GM19043 (cell line): Measurements from ENCODE around the gene DES.
"Not testable (repeated sequence)": the region's sequence is repeated elsewhere in the genome, so short reads cannot be mapped to it uniquely, and the experiment has no call there.

Source experiments
- ATAC-seq: cut with Tn5 transposase; IDR thresholded peaks from one replicate; pipeline ENCODE4 v1.9.1; 2021; ENCODE audit warnings: low read depth; ENCODE audit not compliant: unreplicated experiment

Gene DES

DNA sequence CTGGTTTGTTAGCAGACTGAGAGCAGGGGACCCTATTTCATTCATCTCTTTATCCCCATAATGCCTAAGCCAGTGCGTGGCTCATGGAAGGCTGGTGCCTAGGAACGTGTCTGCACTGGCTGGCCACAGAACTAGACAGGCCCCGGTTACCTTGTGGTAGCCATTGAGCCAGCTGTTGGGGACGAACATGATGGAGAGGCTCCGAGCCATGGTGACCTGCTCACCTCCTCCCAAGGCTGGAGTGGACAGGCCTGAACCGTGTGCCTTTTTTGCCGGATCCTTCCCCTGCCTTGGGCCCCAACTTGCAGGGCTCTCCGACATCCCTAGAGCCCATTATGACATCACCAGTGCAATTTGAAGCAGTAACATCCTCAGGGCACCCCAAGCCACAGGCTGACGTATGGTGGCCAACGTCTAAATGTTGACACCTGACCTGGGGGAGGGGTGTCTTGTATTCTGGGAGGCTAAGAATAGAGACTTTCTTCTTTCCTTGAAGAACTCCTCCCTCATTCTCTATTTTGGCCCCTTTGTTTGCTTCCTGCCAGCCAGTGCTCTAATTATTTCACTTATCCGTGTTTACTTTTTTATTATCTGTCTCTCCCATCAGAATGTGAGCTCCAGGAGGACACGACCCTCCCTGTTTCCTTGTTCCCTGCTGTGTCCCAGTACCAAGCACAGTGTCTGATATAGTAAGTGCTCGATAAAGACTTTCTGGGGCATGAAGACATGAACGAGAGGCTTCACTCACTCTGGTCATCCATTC, 18.3 kb upstream of the DES start:
- ATAC-seq = no peak

- no peak for ATAC-seq
Observed at GRCh38 chr2:219400562-219400961, 17.6 kb upstream of the DES start.

- ATAC-seq = no peak
Observed at GRCh38 chr2:219401606-219402005, 16.6 kb upstream of the DES start.

DNA sequence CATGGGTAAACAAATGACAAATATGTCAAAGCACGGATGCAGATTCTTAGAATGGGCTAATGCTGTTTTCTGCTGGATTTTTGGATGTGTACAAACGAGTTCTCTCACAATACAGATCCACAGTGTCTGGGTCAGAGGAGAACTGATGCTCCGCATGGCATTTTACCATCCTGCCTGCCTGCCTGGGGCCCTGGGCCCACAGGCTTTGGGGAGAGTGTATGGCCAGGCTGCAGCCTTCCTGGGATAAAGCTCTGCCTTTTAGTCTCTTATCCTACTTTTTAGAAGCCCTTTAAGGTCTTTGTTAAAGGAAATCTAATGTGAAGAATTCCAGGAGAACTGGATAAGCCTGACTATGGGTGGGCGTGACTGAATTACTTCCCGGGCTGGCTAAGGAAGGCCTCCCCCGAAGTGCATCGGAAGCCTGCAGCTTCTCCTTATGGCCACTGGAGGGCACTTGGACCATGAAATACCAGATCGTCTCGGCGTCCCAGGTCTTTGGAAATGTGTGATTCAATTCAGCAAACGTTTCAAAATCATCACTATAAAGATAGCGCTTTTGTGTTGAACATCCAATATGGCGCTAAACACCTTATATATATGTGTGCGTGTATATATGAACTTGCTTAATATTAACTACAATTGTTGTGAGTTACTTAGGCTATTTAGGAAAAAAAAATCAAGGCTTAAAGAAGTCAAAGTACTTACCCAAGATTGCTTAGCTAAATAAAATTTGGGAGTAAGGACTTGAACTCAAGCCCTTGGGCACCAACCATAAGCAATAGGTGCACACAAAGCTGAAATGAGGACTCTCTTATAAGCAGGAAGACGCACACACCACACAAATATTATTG, 15.3 kb upstream of the DES start:
- no peak for ATAC-seq

DNA sequence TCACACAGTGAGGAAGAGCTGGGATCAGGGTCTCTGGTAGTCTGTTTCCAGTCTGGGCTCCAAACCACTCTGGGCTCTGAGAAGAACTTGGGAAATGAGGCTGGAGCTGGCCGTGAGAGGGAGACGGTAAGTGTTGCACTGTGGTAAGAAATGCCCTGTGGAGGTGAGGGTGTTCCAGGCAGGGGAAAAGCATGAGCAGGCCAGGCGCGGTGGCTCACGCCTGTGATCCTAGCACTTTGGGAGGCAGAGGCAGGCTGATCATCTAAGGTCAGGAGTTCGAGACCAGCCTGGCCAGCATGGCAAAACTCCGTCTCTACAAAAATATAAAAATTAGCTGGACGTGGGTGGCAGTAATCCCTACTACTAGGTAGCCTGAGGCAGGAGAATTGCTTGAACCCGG, 14.3 kb upstream of the DES start:
- no peak for ATAC-seq

GRCh38 chr2:219404291-219404910, 13.8 kb upstream of the DES start:
- no peak for ATAC-seq

DNA sequence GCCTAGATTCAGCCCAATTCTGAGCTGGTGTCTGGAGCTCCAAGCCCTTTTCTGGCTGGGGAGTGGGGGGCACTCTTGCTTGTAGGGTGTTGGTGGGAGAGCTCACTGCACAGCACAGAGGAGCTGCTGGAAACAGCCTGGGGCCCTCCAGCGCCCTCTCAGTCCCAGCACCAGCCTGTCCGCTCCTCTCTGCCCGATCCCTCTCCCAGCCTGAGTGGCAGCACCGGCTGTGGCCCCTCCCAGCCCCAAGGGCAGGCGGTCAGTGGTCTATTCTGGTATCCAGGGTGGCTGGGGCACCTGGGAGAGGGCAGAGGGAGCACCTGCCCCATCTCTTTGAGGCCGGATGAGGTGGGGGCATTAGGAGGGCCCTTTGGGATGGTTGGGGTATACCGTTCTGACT, 13.2 kb upstream of the DES start:
- no peak for ATAC-seq

DNA sequence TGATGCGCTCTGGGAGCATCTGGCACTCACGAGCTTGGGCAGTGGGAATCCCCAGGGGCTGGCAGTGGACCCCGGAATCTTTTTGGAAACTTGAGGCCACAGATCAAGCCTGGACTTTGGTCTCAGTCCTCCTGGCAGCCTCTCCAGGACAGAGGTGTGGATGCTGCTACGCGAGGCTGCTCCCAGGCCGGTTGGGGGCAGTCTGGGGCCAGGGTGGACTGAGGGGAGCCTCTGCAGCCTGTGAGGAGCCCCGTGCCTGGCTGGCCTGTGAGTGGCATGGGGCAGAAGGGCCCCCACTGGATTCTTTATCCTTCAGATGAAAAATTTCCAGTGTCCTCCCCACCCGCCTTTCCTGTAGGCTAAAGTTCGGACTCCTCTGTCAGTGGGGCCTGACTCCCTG, 12.7 kb upstream of the DES start:
- ATAC-seq = no peak

GRCh38 chr2:219405958-219406860, 12.0 kb upstream of the DES start:
- no peak for ATAC-seq

- ATAC-seq = no peak
Observed at GRCh38 chr2:219406861-219407230, 11.3 kb upstream of the DES start.

DNA sequence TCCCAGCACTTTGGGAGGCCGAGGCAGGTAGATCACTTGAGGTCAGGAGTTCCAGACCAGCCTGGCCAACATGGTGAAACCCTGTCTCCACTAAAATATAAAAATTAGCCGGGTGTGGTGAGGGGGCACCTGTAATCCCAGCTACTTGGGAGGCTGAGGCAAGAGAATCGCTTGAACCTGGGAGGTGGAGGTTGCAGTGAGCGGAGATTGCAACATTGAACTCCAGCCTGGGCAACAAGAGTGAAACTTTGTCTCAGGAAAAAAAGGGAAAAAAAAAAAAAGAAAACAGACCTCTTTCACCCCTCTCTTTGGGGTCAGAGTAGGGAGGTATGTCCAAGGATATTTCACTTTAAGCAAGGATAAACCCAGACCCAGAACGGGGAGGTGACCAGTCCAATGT, 10.8 kb upstream of the DES start:
- ATAC-seq = not testable (repeated sequence)

DNA sequence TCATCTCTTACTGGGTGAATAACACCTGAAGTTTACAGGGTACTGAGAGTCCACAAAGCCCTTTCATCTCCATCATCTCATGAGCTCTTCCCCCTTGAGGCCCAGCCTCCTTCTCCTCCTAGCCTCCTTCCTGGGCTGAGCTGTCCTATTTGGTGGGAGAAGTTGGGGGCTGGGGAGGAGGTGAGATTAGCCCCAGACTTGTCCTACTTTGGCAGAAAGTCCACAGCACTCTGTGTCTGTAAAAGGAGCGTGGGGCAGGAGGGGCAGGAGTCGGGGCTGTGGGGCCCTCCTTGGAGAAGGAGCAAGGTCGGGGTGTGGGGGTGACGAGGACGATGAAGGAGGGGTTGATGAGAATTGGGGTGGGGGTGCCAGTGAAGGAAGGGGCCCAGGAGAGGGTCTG, 10.0 kb upstream of the DES start:
- ATAC-seq = no peak

GRCh38 chr2:219408631-219409030, 9.5 kb upstream of the DES start:
- ATAC-seq = no peak

DNA sequence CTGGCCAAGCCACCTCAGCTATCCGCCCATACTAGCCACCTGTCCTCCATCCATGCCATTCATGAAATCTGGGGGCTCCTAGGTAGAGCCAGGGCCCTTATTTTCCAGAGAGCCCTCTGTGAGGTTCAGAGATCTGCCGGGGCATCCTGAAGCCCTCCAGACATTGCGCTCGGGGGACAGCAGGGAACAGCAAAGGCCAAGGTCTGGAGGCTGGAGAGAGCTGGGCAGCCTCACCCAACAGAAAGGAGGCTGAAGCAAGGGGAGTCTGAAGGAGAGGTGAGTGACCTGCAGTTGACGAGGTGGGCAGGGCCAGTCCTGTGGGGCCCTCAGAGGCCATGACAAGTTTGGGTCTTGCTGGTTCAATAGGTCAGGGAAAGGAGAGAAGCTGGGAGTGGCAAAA, 8.6 kb upstream of the DES start:
- no peak for ATAC-seq

DNA sequence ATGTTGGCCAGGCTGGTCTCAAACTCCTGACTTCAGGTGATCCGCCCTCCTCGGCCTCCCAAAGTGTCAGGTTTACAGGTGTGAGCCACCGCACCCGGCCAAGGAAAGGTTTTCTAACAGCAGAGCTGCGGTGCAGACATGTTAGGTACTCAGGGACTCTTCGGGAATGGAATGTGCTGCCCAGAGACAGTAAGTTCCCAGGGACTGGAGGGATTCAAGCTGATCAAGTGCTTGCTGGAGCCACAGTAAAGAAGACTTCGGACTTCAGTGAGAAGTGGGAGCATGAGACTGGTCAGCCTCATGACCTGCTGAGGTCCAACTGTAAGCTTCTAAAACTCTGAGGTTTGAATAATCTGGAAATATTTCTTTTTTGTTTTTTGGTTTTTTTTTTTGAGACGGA, 7.8 kb upstream of the DES start:
- no peak for ATAC-seq

- ATAC-seq = no peak
Observed at GRCh38 chr2:219414857-219415256, 3.3 kb upstream of the DES start.

DNA sequence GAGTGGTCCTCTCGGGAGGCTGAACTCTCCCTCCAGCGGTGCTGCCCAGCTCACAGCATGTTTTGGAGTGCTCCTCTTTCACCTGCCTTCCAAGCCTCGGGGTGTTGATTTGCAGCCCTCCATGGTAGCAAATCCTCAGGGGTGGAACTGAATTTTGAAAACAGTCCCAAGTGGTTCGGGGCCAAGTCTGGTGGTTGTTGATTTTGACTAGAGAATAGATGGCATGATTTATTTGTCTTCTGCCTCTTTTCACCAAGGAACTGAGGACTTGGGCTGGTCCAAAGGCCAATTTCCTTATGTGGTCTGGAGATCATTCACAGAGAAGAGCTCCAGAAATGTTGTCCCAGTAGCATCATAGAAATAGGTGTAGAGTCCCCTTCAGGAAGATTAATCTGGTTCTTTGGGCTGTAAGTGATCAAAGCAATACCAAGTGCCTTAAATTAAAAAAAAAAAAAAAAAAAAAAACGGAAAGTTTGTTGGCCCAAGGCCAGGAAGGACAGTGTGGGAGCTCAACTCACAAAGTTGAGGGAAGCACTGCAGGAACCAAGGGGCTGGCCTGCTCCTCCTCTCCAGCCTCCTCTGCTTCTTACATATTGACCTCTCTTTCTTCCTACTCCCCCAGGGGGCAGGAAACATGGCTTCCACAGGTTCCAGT, 2.5 kb upstream of the DES start:
- no peak for ATAC-seq

DNA sequence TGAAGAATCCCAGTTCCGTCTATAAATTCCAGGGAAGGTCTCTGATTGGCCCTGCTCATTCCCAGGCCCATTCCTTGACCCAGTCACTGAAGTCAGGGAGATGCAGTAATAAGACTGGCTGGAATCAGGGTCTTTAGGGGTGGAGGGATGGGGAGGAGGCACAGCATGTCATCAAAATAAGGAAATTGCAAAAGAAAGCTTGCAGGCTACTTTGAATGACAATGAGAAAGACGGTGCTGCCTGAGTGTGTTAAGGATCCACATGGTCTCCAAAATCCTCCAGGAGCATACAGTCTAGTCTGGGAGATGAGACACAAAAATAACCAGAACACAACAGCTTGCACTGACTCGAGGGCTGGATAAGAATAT, 2.0 kb upstream of the DES start:
- no peak for ATAC-seq

GRCh38 chr2:219416938-219417337, 1.2 kb upstream of the DES start:
- ATAC-seq = no peak

GRCh38 chr2:219417374-219417773, 803 bp upstream of the DES start:
- ATAC-seq = no peak
